Keratinocyte (primary cell): ENCODE results near the gene ZNF627. TPM values are rescaled to one million over a fixed set of nuclear protein-coding genes. Genes with fewer than 3 reads are reported as not detected.

Experiments
- DNase-seq: peaks from one replicate; pipeline ENCODE4 v3.0.0-alpha.2; 2011; ENCODE audit warnings: low read depth, missing footprints, low spot score
- FAIRE-seq: peaks from 2 replicates; lab custom pipeline; 2011; peaks lifted over from hg19 to GRCh38; lab: Jason Lieb, UNC
- H2AFZ ChIP-seq: 2 replicates; pipeline ENCODE4 v1.6.0; 2012; ENCODE audit warnings: low read length, control low read depth, inconsistent platforms; ENCODE audit not compliant: control insufficient read depth
- H3K27ac ChIP-seq: 2 replicates; pipeline ENCODE4 v1.5.1; 2011; ENCODE audit warnings: low read length; ENCODE audit not compliant: control insufficient read depth, insufficient read depth
- H3K27me3 ChIP-seq: 3 replicates; pipeline ENCODE4 v1.6.0; 2011; ENCODE audit warnings: low read length; ENCODE audit not compliant: control insufficient read depth, insufficient read depth; ENCODE audit errors: extremely low read depth
- H3K36me3 ChIP-seq, 2 experiments: 2 replicates in 1 of 2; 3 replicates in 1 of 2; pipeline ENCODE4 v1.5.1; 2011; ENCODE audit warnings: low read length in 2 of 2, mild to moderate bottlenecking in 1 of 2; ENCODE audit not compliant: control insufficient read depth in 2 of 2, insufficient read depth in 2 of 2; ENCODE audit errors: extremely low read depth in 1 of 2
- H3K4me1 ChIP-seq: 3 replicates; pipeline ENCODE4 v1.5.1; 2011; ENCODE audit warnings: low read length; ENCODE audit not compliant: control insufficient read depth, insufficient read depth; ENCODE audit errors: extremely low read depth
- H3K4me2 ChIP-seq: 3 replicates; pipeline ENCODE4 v1.6.0; 2011; ENCODE audit warnings: low read depth, low read length; ENCODE audit not compliant: control insufficient read depth, insufficient read depth; ENCODE audit errors: extremely low read depth
- H3K4me3 ChIP-seq, 3 experiments: fragments of 200-600 bp in 1 of 3; sonication (generic) in 1 of 3; 2 replicates in 2 of 3; 3 replicates in 1 of 3; pipeline ENCODE4 v1.5.1; 2011 to 2016; ENCODE audit warnings: low read length in 3 of 3, mild to moderate bottlenecking in 3 of 3, control low read depth in 2 of 3, inconsistent platforms in 1 of 3, low read depth in 1 of 3, mixed read lengths in 1 of 3, mixed run types in 1 of 3, moderate library complexity in 1 of 3; ENCODE audit not compliant: control insufficient read depth in 2 of 3, insufficient read depth in 2 of 3; ENCODE audit errors: extremely low read depth in 1 of 3
- H3K79me2 ChIP-seq: 2 replicates; pipeline ENCODE4 v1.6.0; 2012; ENCODE audit warnings: low read length; ENCODE audit not compliant: control insufficient read depth, insufficient read depth
- H3K9ac ChIP-seq: 3 replicates; pipeline ENCODE4 v1.6.0; 2011; ENCODE audit warnings: low read length; ENCODE audit not compliant: control insufficient read depth, insufficient read depth; ENCODE audit errors: extremely low read depth
- H3K9me1 ChIP-seq: 3 replicates; pipeline ENCODE4 v1.6.0; 2011; ENCODE audit warnings: low read length; ENCODE audit not compliant: control insufficient read depth, insufficient read depth; ENCODE audit errors: extremely low read depth
- H3K9me3 ChIP-seq: 2 replicates; pipeline ENCODE4 v1.5.1; 2012; ENCODE audit warnings: low read depth, low read length; ENCODE audit not compliant: control insufficient read depth
- H4K20me1 ChIP-seq: 3 replicates; pipeline ENCODE4 v1.6.0; 2011; ENCODE audit warnings: low read length; ENCODE audit not compliant: control insufficient read depth, insufficient read depth; ENCODE audit errors: extremely low read depth
- EZH2 ChIP-seq: IDR thresholded peaks from one replicate; pipeline ENCODE4 v1.6.1; 2012; ENCODE audit warnings: inconsistent platforms, mild to moderate bottlenecking, low read length, moderate library complexity
- dilution Hi-C: fragments of 300-500 bp; cut with MboI; formaldehyde crosslinking; loops from one replicate; pipeline ENCODE4 v1.7.0; 2020; ENCODE audit warnings: low sequenced_read_pairs; ENCODE audit not compliant: extremely low pct_ligation_motif_present
- polyA plus RNA-seq, 5 experiments: library from polyadenylated mRNA; depleted of rRNA in 3 of 5; stranded (reverse) in 3 of 5; stranded (forward) in 1 of 5; unstranded in 1 of 5; fragments of >200 nt; gene quantifications; 1 replicate in 1 of 5; 2 replicates in 3 of 5; 3 replicates in 1 of 5; pipeline versions ENCODE4 v1.2.1 to v1.2.3, GENCODE V29; 2011 to 2012; ENCODE audit warnings: missing spikeins in 2 of 5, low read depth in 1 of 5, low replicate concordance in 1 of 5
- TF ChIP-seq, protein P1 (sequence below), 3 experiments: IDR thresholded peaks in 1 of 3; conservative IDR thresholded peaks in 1 of 3; optimal IDR thresholded peaks in 1 of 3; 2 replicates in 2 of 3; 3 replicates in 1 of 3; pipeline versions ENCODE3 to v1.5.1; 2011; ENCODE audit warnings: low read length in 3 of 3, mild to moderate bottlenecking in 3 of 3, moderate library complexity in 2 of 3, control low read depth in 1 of 3, inconsistent platforms in 1 of 3; ENCODE audit not compliant: insufficient read depth in 2 of 3; ENCODE audit errors: extremely low read depth in 1 of 3

The ZNF627 gene
- polyA plus RNA-seq, 1 donor (not counting 4 experiments of a cell fraction or from before 2014, with no cell fraction given) = 8.5 TPM

DNA sequence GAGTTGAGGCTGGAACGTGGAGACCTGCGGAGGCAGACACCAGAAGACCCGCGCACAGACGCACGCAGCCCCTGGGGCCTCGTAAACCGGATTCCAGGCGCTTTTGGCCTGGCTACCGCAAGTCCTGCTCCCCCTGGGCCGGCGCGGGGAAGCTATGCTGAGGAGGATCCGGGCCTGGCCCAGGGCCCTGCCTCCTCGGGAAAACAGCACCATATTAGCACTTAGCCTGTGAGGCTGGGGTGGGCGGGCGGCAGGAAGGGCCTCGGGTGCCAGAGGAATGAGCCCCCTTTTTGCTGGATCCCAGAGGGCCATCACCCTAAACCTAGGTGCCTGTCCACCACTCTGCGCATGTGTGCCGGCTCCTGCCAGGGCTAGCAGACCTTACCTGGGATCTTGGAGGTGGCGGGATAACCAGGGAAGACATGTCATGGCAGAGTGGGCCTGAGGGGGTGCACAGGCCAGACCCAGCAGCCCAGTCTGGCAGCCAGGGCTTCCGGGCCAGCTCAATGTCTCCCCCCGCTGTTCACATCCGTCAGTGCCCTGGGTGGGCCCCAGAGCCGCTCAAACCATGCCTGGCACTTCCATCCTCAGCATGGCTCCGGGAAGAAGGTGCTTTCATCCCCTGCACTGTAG is 45.6 kb upstream of the ZNF627 start:
- H3K4me3 ChIP-seq = no peak overlapping the region
- peaks cover 19% of the 10 kb centered on the region for H3K79me2 ChIP-seq
- H2AFZ ChIP-seq = no peak overlapping the region
- H3K4me1 ChIP-seq = no peaks in the 10 kb centered on the region
- peaks cover 10 to 24% of the 10 kb centered on the region in 2 experiments for H3K36me3 ChIP-seq
- H3K4me2 ChIP-seq = no peak overlapping the region
- dilution Hi-C loops = no loop called here
- H3K27ac ChIP-seq = no peak overlapping the region
- H3K27me3 ChIP-seq = no peaks in the 10 kb centered on the region
- FAIRE-seq (no peak), DNase-seq (no peak)
- H4K20me1 ChIP-seq = no peaks in the 10 kb centered on the region
- H3K9ac ChIP-seq = no peak overlapping the region
- no peaks in the 10 kb centered on the region for H3K9me3 ChIP-seq
- TF ChIP-seq EZH2 = no peak
- TF ChIP-seq, protein P1, sequence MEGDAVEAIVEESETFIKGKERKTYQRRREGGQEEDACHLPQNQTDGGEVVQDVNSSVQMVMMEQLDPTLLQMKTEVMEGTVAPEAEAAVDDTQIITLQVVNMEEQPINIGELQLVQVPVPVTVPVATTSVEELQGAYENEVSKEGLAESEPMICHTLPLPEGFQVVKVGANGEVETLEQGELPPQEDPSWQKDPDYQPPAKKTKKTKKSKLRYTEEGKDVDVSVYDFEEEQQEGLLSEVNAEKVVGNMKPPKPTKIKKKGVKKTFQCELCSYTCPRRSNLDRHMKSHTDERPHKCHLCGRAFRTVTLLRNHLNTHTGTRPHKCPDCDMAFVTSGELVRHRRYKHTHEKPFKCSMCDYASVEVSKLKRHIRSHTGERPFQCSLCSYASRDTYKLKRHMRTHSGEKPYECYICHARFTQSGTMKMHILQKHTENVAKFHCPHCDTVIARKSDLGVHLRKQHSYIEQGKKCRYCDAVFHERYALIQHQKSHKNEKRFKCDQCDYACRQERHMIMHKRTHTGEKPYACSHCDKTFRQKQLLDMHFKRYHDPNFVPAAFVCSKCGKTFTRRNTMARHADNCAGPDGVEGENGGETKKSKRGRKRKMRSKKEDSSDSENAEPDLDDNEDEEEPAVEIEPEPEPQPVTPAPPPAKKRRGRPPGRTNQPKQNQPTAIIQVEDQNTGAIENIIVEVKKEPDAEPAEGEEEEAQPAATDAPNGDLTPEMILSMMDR (optimal IDR thresholded peaks at IDR 0.05 in 1 of 3, IDR thresholded peaks at IDR 0.05 in 1 of 3, conservative IDR thresholded peaks at IDR 0.05 in 1 of 3; ENCODE audit: extremely low read depth in 1 of 3, insufficient read depth in 2 of 3, low read length in 3 of 3) = peak; percentile 20 to 55 (median 30)
- peaks cover 2% of the 10 kb centered on the region for H3K9me1 ChIP-seq

DNA sequence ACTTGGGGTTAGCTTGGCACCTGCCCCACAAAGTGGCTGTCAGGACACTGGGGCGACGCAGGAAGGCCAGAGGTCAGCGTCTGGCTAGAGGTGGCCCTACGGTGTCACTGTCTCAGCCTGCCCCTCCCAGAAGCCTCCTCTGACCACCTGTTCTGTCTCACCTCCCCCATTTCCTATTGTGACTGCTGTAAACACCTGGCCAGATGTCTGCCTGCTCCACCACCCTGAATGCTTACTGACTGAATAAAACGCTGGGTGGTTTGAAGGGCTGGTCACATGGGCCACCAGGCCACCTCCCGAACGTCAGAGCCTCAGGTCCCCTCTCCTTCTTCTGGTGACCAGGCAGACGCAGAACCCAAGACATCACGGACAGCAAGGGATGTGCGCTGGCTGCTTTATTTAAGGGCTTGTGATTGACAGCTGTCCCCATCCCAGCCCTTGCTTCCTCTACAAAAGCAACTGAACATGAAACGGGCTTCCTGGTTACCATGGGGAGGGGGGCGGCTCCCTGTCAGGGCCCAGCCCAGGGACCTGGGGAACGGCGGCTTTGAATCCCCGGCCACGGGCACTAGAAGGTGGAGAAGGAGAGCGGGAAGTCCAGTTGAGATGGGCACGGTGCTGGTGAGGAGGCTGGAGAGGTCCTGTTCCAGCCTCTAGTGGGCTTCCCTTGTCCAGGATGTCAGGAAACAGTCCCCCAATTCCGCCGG is 44.5 kb upstream of the ZNF627 start:
- no peaks in the 10 kb centered on the region for H3K27me3 ChIP-seq
- FAIRE-seq (no peak), DNase-seq (no peak)
- no peak overlapping the region for H3K27ac ChIP-seq
- H4K20me1 ChIP-seq = peaks cover 4% of the 10 kb centered on the region
- dilution Hi-C loops = no loop called here
- no peak overlapping the region for H3K4me3 ChIP-seq
- peaks cover 28% of the 10 kb centered on the region for H3K79me2 ChIP-seq
- no peaks in the 10 kb centered on the region for H3K9me3 ChIP-seq
- H3K9me1 ChIP-seq = peaks cover 4% of the 10 kb centered on the region
- no peak overlapping the region for H3K4me2 ChIP-seq
- TF ChIP-seq, protein P1 (optimal IDR thresholded peaks at IDR 0.05 in 1 of 3, IDR thresholded peaks at IDR 0.05 in 1 of 3, conservative IDR thresholded peaks at IDR 0.05 in 1 of 3; ENCODE audit: extremely low read depth in 1 of 3, insufficient read depth in 2 of 3, low read length in 3 of 3) = no peak
- no peak for TF ChIP-seq EZH2
- no peak overlapping the region for H2AFZ ChIP-seq
- no peak overlapping the region for H3K9ac ChIP-seq
- H3K4me1 ChIP-seq = peaks cover 5% of the 10 kb centered on the region
- peaks cover 10 to 25% of the 10 kb centered on the region in 2 experiments for H3K36me3 ChIP-seq
